ENCODE measurements around the gene TICAM2.

Gene TICAM2

GRCh38 chr5:115532517-115532916 is 69.8 kb downstream of the TICAM2 start:
- no peak for DNase-seq (ENCODE audit: low spot score)

GRCh38 chr5:115531787-115532367 is 70.4 kb downstream of the TICAM2 start:
- DNase-seq (ENCODE audit: low spot score): no peak

GRCh38 chr5:115531380-115531779 is 70.9 kb downstream of the TICAM2 start:
- no peak for DNase-seq (ENCODE audit: low spot score)

GRCh38 chr5:115530426-115530825 is 71.9 kb downstream of the TICAM2 start:
- DNase-seq (ENCODE audit: low spot score): no peak
